Epithelial cell of proximal tubule (primary cell): ENCODE data around the gene FNDC3A. TPM values are rescaled to one million over a fixed set of nuclear protein-coding genes. Genes with fewer than 3 reads are reported as not detected.
A peak's percentile ranks its signal among the peaks of the same experiment; 100 is the strongest.

Experiments
- DNase-seq: peaks from one replicate; pipeline ENCODE4 v3.0.0-alpha.2; 2011; ENCODE audit warnings: low read depth
- H3K4me3 ChIP-seq: 2 replicates; pipeline ENCODE4 v1.5.1; 2011; ENCODE audit warnings: low read depth, mild to moderate bottlenecking, low read length
- CTCF ChIP-seq: conservative IDR thresholded peaks from 2 replicates; pipeline ENCODE4 v1.5.1; 2012; ENCODE audit warnings: low read depth, mild to moderate bottlenecking, low read length
- total RNA-seq: library from RNA; depleted of rRNA; stranded (reverse); fragments of >200 nt; gene quantifications from 2 replicates; pipeline ENCODE4 v1.2.3, GENCODE V29; 2015

Gene FNDC3A
- 27.2 and 32.8 TPM in 2 replicates for total RNA-seq

DNA sequence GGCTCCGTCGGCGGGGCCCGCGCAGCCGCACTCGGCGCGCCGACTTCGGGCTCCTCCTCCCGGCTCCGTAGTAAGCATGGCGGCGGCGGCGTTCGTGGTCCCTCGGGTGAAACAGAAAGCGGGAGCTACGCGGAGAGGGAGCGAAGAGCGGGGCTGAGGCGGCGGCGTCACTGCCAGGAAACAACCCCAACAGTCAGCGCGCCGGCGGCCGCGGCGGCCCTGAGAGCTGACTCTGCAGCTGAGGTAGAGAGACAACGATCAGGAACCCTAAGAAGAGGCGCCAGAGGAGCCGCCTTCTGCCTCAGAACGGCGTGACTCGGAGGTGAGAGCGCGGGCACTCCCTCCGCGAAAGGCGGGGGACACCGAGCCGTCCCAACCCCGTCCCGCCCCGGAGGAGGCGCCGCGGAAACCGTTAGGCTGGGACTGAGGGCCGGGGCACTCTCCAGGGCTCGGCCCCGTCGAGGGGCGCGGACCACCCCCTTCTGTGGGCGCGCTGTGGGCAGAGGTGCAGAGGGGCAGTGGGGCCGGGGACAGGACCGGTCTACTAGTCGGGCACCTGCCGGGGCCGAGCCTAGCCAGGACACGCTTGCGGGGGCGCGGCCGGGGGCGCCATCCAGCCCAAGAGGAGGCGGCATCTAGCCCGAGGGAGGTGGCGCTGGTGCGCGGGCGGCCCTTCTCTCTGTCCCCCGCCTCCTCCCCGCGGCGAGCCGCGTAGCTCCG, at the start of gene FNDC3A:
TSS of gene FNDC3A (plus strand) at position 57 of the 720 bp plus-strand sequence. CDS start 30,279 bp downstream, outside the sequence.
- TF ChIP-seq CTCF = no peak
- no peak for DNase-seq
- H3K4me3 ChIP-seq = peak within 1 kb of the TSS; percentile 72

DNA sequence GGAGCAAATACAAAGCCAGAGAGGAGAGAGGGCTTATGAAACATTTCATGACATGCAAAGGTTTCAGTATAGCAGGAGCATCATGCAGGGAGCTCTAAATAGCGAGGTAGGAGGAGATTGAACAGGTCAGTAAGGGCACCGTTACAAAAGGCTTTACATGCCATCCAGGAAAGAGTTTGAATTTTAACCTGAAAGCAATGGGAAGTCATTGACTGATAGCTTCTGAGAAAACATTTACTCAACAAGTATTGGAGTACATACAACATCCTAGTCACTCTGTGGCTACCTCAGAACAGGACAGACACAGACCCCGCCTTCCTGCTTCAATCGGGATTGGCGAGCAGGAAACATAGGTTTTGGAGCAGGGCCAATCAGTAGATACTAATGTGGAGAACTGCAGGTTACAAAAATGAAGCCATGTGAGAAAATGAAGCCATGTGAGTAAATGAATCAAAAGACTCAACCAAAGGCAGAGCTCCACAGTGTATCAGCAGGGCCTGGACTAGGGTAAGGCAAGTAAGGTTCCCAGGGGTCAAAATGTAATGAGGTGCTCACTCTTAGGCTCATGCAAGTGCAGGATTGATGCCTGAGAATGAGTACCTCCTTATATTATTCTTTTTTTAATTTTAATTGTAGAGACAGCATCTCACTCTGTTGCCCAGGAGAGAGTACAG, 46.8 kb upstream of the FNDC3A start:
- no peak overlapping the region for H3K4me3 ChIP-seq
- no peak for DNase-seq
- TF ChIP-seq CTCF = no peak

DNA sequence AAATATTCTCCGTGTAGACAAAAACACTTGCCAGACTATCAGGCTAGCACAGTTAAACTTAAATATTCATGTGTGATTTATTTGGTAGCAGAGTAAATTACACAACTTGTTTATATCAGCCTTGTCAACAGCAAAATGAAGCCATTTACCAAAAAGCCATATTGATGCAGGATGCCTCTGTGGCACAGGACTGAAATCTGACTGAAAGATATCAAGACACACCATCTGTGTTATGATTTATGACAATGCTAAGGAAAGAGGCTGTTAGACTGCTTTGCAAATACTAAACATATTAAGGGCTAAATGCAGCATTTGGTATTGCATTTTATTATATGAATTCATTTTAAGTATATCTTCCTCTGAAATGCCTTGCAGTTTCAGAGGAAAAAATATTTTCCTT, 44.8 kb upstream of the FNDC3A start:
- DNase-seq = no peak
- no peak overlapping the region for H3K4me3 ChIP-seq
- TF ChIP-seq CTCF = no peak

DNA sequence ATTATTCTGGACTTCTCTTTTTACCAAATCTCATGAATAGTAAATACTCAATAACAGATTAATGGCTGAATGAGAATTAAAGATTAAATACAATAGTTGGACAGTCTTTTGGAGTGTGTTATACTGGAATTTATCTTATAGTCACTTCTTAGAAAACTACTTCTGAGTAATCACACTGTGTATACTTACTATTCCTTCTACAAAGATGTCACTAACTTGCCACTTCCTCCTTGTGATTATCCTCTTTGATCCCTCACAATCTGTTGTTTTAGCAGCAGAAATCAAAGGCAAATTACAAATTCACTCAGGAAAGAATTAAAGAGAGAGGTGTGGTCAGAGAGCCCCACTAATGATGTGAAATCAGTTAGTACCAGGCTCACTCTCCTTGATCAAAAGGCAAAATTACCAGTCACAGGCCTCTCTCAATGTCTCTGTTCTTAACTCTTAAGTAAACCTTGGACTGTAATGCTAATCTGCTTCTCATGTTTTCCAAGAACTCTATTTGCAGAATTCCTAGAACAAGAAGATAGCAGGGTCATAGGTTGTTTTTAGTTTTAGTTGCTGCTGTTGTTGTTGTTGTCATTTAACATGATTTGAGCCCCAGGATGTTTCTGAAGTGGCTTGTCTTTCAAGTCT, 37.3 kb upstream of the FNDC3A start:
- DNase-seq = no peak

GRCh38 chr13:48939728-48940127, 36.0 kb upstream of the FNDC3A start:
- no peak for DNase-seq
- H3K4me3 ChIP-seq = no peak overlapping the region
- TF ChIP-seq CTCF = no peak

More for the DNA sequence above, 37.3 kb upstream of the FNDC3A start:
- no peak overlapping the region for H3K4me3 ChIP-seq
- TF ChIP-seq CTCF = no peak

DNA sequence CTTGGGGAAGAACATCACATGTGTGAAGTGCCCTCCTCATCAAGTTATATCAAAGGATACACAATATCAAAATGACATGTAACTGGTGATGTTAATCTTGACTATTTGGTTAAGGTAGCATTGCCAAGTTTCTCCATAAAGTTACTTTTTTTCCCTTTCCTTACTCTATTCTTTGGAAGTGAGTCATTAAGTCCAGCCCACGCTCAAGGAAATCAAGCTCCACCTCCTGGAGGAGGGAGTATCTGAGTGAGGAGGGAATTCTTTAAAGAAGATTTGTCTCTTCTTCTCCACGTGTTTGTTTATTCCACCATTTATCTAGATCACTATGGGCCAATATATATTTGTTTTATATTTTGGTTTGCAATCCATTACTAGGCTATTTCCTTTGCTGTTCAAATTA, 33.6 kb upstream of the FNDC3A start:
- TF ChIP-seq CTCF = no peak
- no peak for DNase-seq
- no peak overlapping the region for H3K4me3 ChIP-seq
